ENCODE data around the gene LPP. TPM values are rescaled to one million over a fixed set of nuclear protein-coding genes. Genes with fewer than 3 reads are reported as not detected.

The LPP gene
- total and polyA plus RNA-seq, 2 donors (not counting 1 experiment from before 2014, with no cell fraction given): 7.6 to 81.7 TPM

DNA sequence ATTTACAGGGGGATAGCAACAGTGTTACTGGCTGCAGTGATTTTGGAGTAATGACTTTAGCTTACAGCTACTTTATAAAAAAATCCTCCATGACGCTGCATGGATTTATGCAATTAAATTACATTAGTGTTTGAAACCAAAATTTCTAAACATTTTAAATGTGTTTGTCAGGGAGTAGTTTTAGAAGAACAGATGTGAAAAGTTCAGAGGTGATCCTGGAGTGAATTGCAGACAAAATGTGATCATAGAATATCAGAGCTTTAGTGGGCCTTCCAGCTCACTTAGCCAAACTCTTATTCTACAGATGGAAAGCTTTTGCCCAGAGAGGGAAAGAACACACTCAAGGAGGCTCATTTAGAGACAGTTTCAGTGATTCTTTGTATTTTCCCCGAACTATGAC, 376.3 kb downstream of the LPP start:
- Histone ChIP-seq H3K4me1 (ENCODE audit: control insufficient read depth in 2 of 2, insufficient read depth in 2 of 2, low read length in 2 of 2) (peaks cover 5 to 10% of the 10 kb centered on the region in 2 donors), H3K4me2 (replicated peaks; ENCODE audit: low read depth, low read length, poor library complexity, severe bottlenecking) (no peak overlapping the region), H3K79me2 (ENCODE audit: control insufficient read depth, insufficient read depth, low read length) (no peaks in the 10 kb centered on the region), H3K27ac (ENCODE audit: low read length in 2 of 2) (no peak overlapping the region), H3K9ac (ENCODE audit: low read length) (no peak overlapping the region), H3K36me3 (replicated peaks in 1 of 2; ENCODE audit: control extremely low read depth in 1 of 2, control insufficient read depth in 1 of 2, extremely low read depth in 1 of 2, insufficient read depth in 2 of 2, low read length in 1 of 2) (peaks cover 3 to 4% of the 10 kb centered on the region in 2 experiments), H3K27me3 (replicated peaks in 1 of 4; ENCODE audit: control extremely low read depth in 1 of 4, control insufficient read depth in 3 of 4, insufficient read depth in 4 of 4, low read length in 3 of 4) (no peaks in the 10 kb centered on the region), H2AFZ (ENCODE audit: insufficient read depth, low read depth, low read length, poor library complexity, severe bottlenecking) (no peak overlapping the region), H4K20me1 (ENCODE audit: control insufficient read depth, insufficient read depth, low read length, poor library complexity, severe bottlenecking) (no peaks in the 10 kb centered on the region), H3K4me3 (ENCODE audit: control extremely low read depth in 1 of 5, extremely low read depth in 1 of 5, insufficient read depth in 1 of 5, low read depth in 2 of 5, low read length in 4 of 5) (no peak overlapping the region), H3K9me3 (ENCODE audit: control extremely low read depth in 1 of 3, control insufficient read depth in 2 of 3, insufficient read depth in 1 of 3, low read length in 2 of 3) (peaks cover 0 to 2% (median 0%) of the 10 kb centered on the region in 3 donors)
- no CpG with 5 or more reads among the region's 2 CpGs for WGBS (ENCODE audit: insufficient coverage)
- H3K27ac Mint-ChIP-seq: no peak overlapping the region
- no peak for DNase-seq
- CTCF ChIA-PET: interaction anchor here (1.1 to 1.4 kb wide), 2 partner anchors 14 to 18 kb away, joined by 3 read pairs; no protein-coding TSS in a partner anchor
- no peak for ATAC-seq (ENCODE audit: low read depth)
- H3K4me1 Mint-ChIP-seq: peaks cover 21% of the 10 kb centered on the region
- H3K27me3 Mint-ChIP-seq: no peaks in the 10 kb centered on the region
- TF ChIP-seq EZH2 (IDR thresholded peaks at IDR 0.05; ENCODE audit: borderline replicate concordance, insufficient read depth, low read depth, low read length, poor library complexity, severe bottlenecking): no peak
- TF ChIP-seq, protein P1, sequence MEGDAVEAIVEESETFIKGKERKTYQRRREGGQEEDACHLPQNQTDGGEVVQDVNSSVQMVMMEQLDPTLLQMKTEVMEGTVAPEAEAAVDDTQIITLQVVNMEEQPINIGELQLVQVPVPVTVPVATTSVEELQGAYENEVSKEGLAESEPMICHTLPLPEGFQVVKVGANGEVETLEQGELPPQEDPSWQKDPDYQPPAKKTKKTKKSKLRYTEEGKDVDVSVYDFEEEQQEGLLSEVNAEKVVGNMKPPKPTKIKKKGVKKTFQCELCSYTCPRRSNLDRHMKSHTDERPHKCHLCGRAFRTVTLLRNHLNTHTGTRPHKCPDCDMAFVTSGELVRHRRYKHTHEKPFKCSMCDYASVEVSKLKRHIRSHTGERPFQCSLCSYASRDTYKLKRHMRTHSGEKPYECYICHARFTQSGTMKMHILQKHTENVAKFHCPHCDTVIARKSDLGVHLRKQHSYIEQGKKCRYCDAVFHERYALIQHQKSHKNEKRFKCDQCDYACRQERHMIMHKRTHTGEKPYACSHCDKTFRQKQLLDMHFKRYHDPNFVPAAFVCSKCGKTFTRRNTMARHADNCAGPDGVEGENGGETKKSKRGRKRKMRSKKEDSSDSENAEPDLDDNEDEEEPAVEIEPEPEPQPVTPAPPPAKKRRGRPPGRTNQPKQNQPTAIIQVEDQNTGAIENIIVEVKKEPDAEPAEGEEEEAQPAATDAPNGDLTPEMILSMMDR (IDR thresholded peaks at IDR 0.05): no peak
- intact Hi-C loops (cut with micrococcal nuclease): no loop called here
- H3K4me3 Mint-ChIP-seq: no peak overlapping the region
- H3K9me3 Mint-ChIP-seq (ENCODE audit: insufficient read depth): no peaks in the 10 kb centered on the region
- POLR2A ChIA-PET: no interaction called here

DNA sequence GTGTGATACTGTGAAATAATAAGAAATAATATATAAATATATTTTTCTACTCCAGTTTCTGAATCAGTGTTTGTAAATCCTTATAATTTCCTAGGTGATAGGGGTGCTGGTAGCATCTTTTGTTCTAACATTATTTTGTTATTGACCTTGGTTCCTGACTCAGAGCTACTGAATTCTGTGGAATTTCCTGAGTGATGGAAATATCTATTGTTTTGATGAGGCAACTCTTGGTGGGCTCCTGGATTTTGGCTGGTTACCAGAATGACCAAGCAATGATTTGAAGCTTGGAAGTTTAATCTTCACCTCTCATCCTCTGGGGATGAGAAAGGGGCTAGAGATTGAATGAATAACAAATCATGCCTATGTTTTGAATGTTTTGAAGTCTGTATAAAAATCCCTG, 377.3 kb downstream of the LPP start:
- Mint-ChIP-seq H3K27ac (no peak overlapping the region), H3K9me3 (ENCODE audit: insufficient read depth) (no peaks in the 10 kb centered on the region), H3K27me3 (no peaks in the 10 kb centered on the region), H3K4me3 (no peak overlapping the region), H3K4me1 (peaks cover 14% of the 10 kb centered on the region)
- H3K36me3 ChIP-seq (replicated peaks in 1 of 2; ENCODE audit: control extremely low read depth in 1 of 2, control insufficient read depth in 1 of 2, extremely low read depth in 1 of 2, insufficient read depth in 2 of 2, low read length in 1 of 2): peaks cover 3% of the 10 kb centered on the region in 2 experiments
- H4K20me1 ChIP-seq (ENCODE audit: control insufficient read depth, insufficient read depth, low read length, poor library complexity, severe bottlenecking): no peaks in the 10 kb centered on the region
- no peak overlapping the region for H3K27ac ChIP-seq (ENCODE audit: low read length in 2 of 2)
- H3K27me3 ChIP-seq (replicated peaks in 1 of 4; ENCODE audit: control extremely low read depth in 1 of 4, control insufficient read depth in 3 of 4, insufficient read depth in 4 of 4, low read length in 3 of 4): no peaks in the 10 kb centered on the region
- no peak overlapping the region for H3K9ac ChIP-seq (ENCODE audit: low read length)
- peaks cover 0 to 4% of the 10 kb centered on the region in 2 donors for H3K4me1 ChIP-seq (ENCODE audit: control insufficient read depth in 2 of 2, insufficient read depth in 2 of 2, low read length in 2 of 2)
- DNase-seq (no peak), ATAC-seq (ENCODE audit: low read depth) (no peak)
- ChIA-PET POLR2A (no interaction called here), CTCF (interaction anchor here (1.1 kb wide), 1 partner anchor 19 kb away, joined by 3 read pairs; no protein-coding TSS in a partner anchor)
- intact Hi-C loops (cut with micrococcal nuclease): no loop called here
- TF ChIP-seq, protein P1 (IDR thresholded peaks at IDR 0.05): no peak
- TF ChIP-seq EZH2 (IDR thresholded peaks at IDR 0.05; ENCODE audit: borderline replicate concordance, insufficient read depth, low read depth, low read length, poor library complexity, severe bottlenecking): no peak
- H3K79me2 ChIP-seq (ENCODE audit: control insufficient read depth, insufficient read depth, low read length): no peaks in the 10 kb centered on the region
- no peak overlapping the region for H3K4me3 ChIP-seq (ENCODE audit: control extremely low read depth in 1 of 5, extremely low read depth in 1 of 5, insufficient read depth in 1 of 5, low read depth in 2 of 5, low read length in 4 of 5)
- no peak overlapping the region for H3K4me2 ChIP-seq (replicated peaks; ENCODE audit: low read depth, low read length, poor library complexity, severe bottlenecking)
- peaks cover 0 to 2% (median 0%) of the 10 kb centered on the region in 3 donors for H3K9me3 ChIP-seq (ENCODE audit: control extremely low read depth in 1 of 3, control insufficient read depth in 2 of 3, insufficient read depth in 1 of 3, low read length in 2 of 3)
- no peak overlapping the region for H2AFZ ChIP-seq (ENCODE audit: insufficient read depth, low read depth, low read length, poor library complexity, severe bottlenecking)
